GM23248 (cell line): ENCODE data around the gene WDR74. TPM values are rescaled to one million over a fixed set of nuclear protein-coding genes. Genes with fewer than 3 reads are reported as not detected.

Source experiments
- DNase-seq: peaks from one replicate; pipeline ENCODE4 v3.0.0-alpha.2; 2015
- H2AFZ ChIP-seq: fragments of 200-600 bp; sonication (generic); 2 replicates; pipeline ENCODE4 v1.6.1; 2016; ENCODE audit warnings: antibody characterized with exemption
- H3F3A ChIP-seq: fragments of 200-600 bp; sonication (generic); 2 replicates; pipeline ENCODE4 v1.6.1; 2016; ENCODE audit warnings: mild to moderate bottlenecking, antibody characterized with exemption, mixed run types; ENCODE audit not compliant: insufficient read depth
- H3K27ac ChIP-seq: fragments of 200-600 bp; sonication (generic); 2 replicates; pipeline ENCODE4 v1.5.1; 2016; ENCODE audit warnings: mild to moderate bottlenecking
- H3K27me3 ChIP-seq: fragments of 200-600 bp; sonication (generic); replicated peaks from 2 replicates; pipeline ENCODE4 v1.6.1; 2016; ENCODE audit warnings: mild to moderate bottlenecking; ENCODE audit not compliant: insufficient read depth
- H3K36me3 ChIP-seq: fragments of 200-600 bp; sonication (generic); 2 replicates; pipeline ENCODE4 v1.6.1; 2016; ENCODE audit warnings: low read depth, mild to moderate bottlenecking
- H3K4me1 ChIP-seq: fragments of 200-600 bp; sonication (generic); 2 replicates; pipeline ENCODE4 v1.6.1; 2016; ENCODE audit warnings: mild to moderate bottlenecking; ENCODE audit not compliant: insufficient read depth
- H3K4me2 ChIP-seq: fragments of 200-600 bp; sonication (generic); one replicate; pipeline ENCODE4 v1.6.1; 2016; ENCODE audit warnings: mild to moderate bottlenecking; ENCODE audit not compliant: unreplicated experiment
- H3K4me3 ChIP-seq: fragments of 200-600 bp; sonication (generic); 2 replicates; pipeline ENCODE4 v1.5.1; 2016; ENCODE audit warnings: mild to moderate bottlenecking
- H3K79me2 ChIP-seq: fragments of 200-600 bp; sonication (generic); 2 replicates; pipeline ENCODE4 v1.6.1; 2016; ENCODE audit warnings: mild to moderate bottlenecking; ENCODE audit not compliant: insufficient read depth
- H3K9ac ChIP-seq: fragments of 200-600 bp; sonication (generic); 2 replicates; pipeline ENCODE4 v1.6.1; 2016; ENCODE audit warnings: mild to moderate bottlenecking
- H3K9me2 ChIP-seq: fragments of 200-600 bp; sonication (generic); 2 replicates; pipeline ENCODE4 v1.6.1; 2016; ENCODE audit warnings: mixed run types, mild to moderate bottlenecking, moderate library complexity; ENCODE audit not compliant: insufficient read depth
- H3K9me3 ChIP-seq: fragments of 200-600 bp; sonication (generic); one replicate; pipeline ENCODE4 v1.6.1; 2017; ENCODE audit warnings: low read depth
- H4K20me1 ChIP-seq: fragments of 200-600 bp; sonication (generic); 2 replicates; pipeline ENCODE4 v1.6.0; 2016; ENCODE audit not compliant: insufficient read depth
- EZH2 ChIP-seq: fragments of 200-600 bp; sonication (generic); IDR thresholded peaks from 2 replicates; pipeline ENCODE4 v1.6.1; 2018; ENCODE audit warnings: antibody characterized with exemption, mild to moderate bottlenecking; ENCODE audit not compliant: insufficient read depth, poor library complexity, severe bottlenecking
- EZH2phosphoT487 ChIP-seq: fragments of 200-600 bp; sonication (generic); IDR thresholded peaks from 2 replicates; pipeline ENCODE4 v1.6.1; 2018; ENCODE audit warnings: antibody characterized with exemption, moderate library complexity, mild to moderate bottlenecking, low read depth; ENCODE audit not compliant: insufficient read depth
- WGBS, 2 experiments: methylation state at CpG; one replicate each; pipeline ENCODE4 v1.1.6; 2015 to 2017; ENCODE audit warnings: low lambda C conversion rate in 2 of 2, low coverage in 1 of 2; ENCODE audit errors: missing lambda C conversion rate in 2 of 2; 5-methylcytosine and 5-hydroxymethylcytosine counted together
- in situ Hi-C: fragments of 300-500 bp; cut with MboI; formaldehyde crosslinking; loops from 2 replicates; pipeline ENCODE4 v1.15.0; 2020
- polyA plus RNA-seq: library from polyadenylated mRNA; unstranded; fragments of >200 nt; fragmentation: Nextera tagmentation; extraction: Ambion mirVana; gene quantifications from 2 replicates; pipeline ENCODE4 v1.2.1, GENCODE V29; 2016
- total RNA-seq: library from RNA; depleted of rRNA; stranded (reverse); fragments of >200 nt; shearing (Covaris generic); gene quantifications from 2 replicates; pipeline ENCODE4 v1.2.3, GENCODE V29; 2014

WDR74 gene
- total and polyA plus RNA-seq, 2 experiments from 2014 or later: 33.6 to 50.4 TPM

GRCh38 chr11:62880803-62881578, 41.6 kb upstream of the WDR74 start, which contains the start of gene SLC3A2:
Gene SLC3A2, plus strand, starts transcription at chr11:62880896. Its CDS starts 128 bp downstream, at chr11:62881024.
- Histone ChIP-seq H3K4me1 (peaks cover 40% of the 10 kb centered on the region), H3K27ac (peak within 1 kb of the TSS; percentile 99), H3F3A (peaks cover 52% of the 10 kb centered on the region), H4K20me1 (peaks cover 10% of the 10 kb centered on the region; the same call in 1 of the 2 replicates), H3K9me2 (no peaks in the 10 kb centered on the region), H3K4me3 (peak within 1 kb of the TSS; percentile 93), H3K36me3 (peaks cover 41% of the 10 kb centered on the region), H3K9ac (peak within 1 kb of the TSS; percentile 100), H3K27me3 (no peaks in the 10 kb centered on the region), H2AFZ (peak within 1 kb of the TSS; percentile 65), H3K79me2 (peaks cover 52% of the 10 kb centered on the region), H3K9me3 (no peaks in the 10 kb centered on the region), H3K4me2 (peak within 1 kb of the TSS; percentile 97)
- in situ Hi-C loops: no loop called here
- TF ChIP-seq EZH2phosphoT487 (no peak), EZH2 (no peak)
- WGBS, 2 experiments: 0 to 2% methylated on average over 47 to 52 of the region's 69 CpGs
- peak; percentile 96 for DNase-seq

DNA sequence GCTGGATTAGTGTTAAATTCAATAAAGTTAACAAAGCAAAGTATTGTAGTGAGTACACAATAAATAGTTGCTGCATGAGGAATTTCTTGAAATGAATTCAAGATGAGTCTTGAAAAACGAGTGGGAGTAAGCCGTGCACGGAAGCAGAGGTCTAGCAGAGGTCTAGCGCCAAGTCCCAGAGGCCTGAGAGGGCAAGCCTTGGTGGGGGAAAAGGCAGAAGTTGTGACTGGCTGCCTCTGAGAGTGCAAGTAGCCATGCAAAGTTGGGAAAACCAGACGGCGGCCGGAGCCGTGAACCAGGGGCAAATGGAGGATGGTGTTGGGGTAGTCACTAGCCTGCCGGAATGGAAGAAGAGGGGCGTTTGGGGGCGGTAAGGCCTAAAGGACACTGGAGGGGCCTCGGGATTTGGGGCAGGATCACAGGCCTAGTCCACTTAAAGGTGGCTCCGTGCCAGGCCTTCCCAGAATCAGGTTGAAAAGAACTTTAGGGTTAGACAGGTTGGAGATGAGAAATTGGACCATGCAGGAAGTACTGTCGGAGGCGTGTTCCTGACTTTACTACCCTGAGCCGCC, 40.9 kb upstream of the WDR74 start:
- H3K9me2 ChIP-seq: no peaks in the 10 kb centered on the region
- H3K36me3 ChIP-seq: peaks cover 34% of the 10 kb centered on the region
- H3K4me3 ChIP-seq: peak overlapping the region; percentile 93
- peaks cover 45% of the 10 kb centered on the region for H3K79me2 ChIP-seq
- peak; percentile 96 for DNase-seq
- in situ Hi-C loops: no loop called here
- H4K20me1 ChIP-seq: peaks cover 6% of the 10 kb centered on the region; the same call in 1 of the 2 replicates
- H2AFZ ChIP-seq: peak overlapping the region; percentile 65
- peak overlapping the region; percentile 100 for H3K9ac ChIP-seq
- H3K27me3 ChIP-seq: no peaks in the 10 kb centered on the region
- H3K27ac ChIP-seq: peak overlapping the region; percentile 99
- no peaks in the 10 kb centered on the region for H3K9me3 ChIP-seq
- peak overlapping the region; percentile 89 for H3K4me2 ChIP-seq
- peaks cover 33% of the 10 kb centered on the region for H3K4me1 ChIP-seq
- 1 to 2% methylated on average over 15 to 16 of the region's 16 CpGs for WGBS, 2 experiments
- TF ChIP-seq EZH2 (no peak), EZH2phosphoT487 (no peak)
- peaks cover 45% of the 10 kb centered on the region for H3F3A ChIP-seq

GRCh38 chr11:62879235-62879978, 40.0 kb upstream of the WDR74 start:
- H3K36me3 ChIP-seq: peaks cover 27% of the 10 kb centered on the region
- peak; percentile 52 for DNase-seq
- in situ Hi-C loops: no loop called here

DNA sequence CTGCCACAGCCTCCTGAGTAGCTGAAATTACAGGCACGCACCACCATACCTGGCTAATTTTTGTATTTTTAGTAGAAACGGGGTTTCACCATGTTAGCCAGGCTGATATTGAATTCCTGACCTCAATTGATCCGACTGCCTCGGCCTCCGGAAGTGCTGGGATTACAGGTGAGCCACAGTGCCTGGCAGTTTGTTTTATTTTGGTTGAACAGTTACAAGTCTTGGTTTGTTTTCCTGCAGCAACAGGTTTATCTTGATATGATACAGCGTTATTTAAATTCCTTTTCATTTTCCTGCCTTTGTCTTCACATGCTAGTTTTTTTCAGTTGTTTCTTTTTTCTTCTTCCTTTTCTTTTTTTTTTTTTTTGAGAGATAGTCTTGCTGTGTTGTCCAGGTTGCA, 37.3 kb upstream of the WDR74 start:
- Histone ChIP-seq H3K27ac (no peak overlapping the region), H3K4me3 (no peak overlapping the region), H3K27me3 (no peaks in the 10 kb centered on the region), H3K4me1 (peaks cover 13% of the 10 kb centered on the region), H4K20me1 (no peaks in the 10 kb centered on the region), H3K9ac (no peak overlapping the region), H3K4me2 (no peak overlapping the region), H2AFZ (no peak overlapping the region), H3K9me2 (no peaks in the 10 kb centered on the region), H3K36me3 (peaks cover under 1% of the 10 kb centered on the region; the same call in 1 of the 2 replicates), H3K9me3 (no peaks in the 10 kb centered on the region), H3F3A (peaks cover 15% of the 10 kb centered on the region), H3K79me2 (peaks cover 9% of the 10 kb centered on the region)
- TF ChIP-seq EZH2: no peak
- WGBS, 2 experiments: 95 to 98% methylated on average over 6 of the region's 6 CpGs
- DNase-seq: no peak
- in situ Hi-C loops: no loop called here

More at GRCh38 chr11:62879235-62879978, 40.0 kb upstream of the WDR74 start:
- Histone ChIP-seq H2AFZ (peak overlapping the region; percentile 35), H3K4me2 (peak overlapping the region; percentile 89), H3K9me3 (no peaks in the 10 kb centered on the region), H3K79me2 (peaks cover 36% of the 10 kb centered on the region), H3K4me3 (peak overlapping the region; percentile 93), H3F3A (peaks cover 39% of the 10 kb centered on the region), H3K27me3 (no peaks in the 10 kb centered on the region), H3K4me1 (peaks cover 27% of the 10 kb centered on the region), H3K9me2 (no peaks in the 10 kb centered on the region), H3K27ac (peak overlapping the region; percentile 99), H3K9ac (peak overlapping the region; percentile 100), H4K20me1 (peaks cover 4% of the 10 kb centered on the region; the same call in 1 of the 2 replicates)
- no peak for TF ChIP-seq EZH2phosphoT487
- no peak for TF ChIP-seq EZH2
- WGBS, 2 experiments: 23 to 24% methylated on average over 7 of the region's 7 CpGs
